T-helper 2 cell treated with Interferon-gamma antibody and Interleukin-4, amounts not matched to agents 5 μg/mL and 100 μg/mL, for 36 hours (primary cell): ENCODE measurements around the gene NAB1.
A peak's percentile ranks its signal among the peaks of the same experiment; 100 is the strongest.

ENCODE experiments used
- DNase-seq: peaks from one replicate; pipeline ENCODE4 v3.0.0; 2021; ENCODE audit warnings: low spot score
- H3K27ac Mint-ChIP-seq: one replicate; pipeline ENCODE4 v1.8.0; 2021; ENCODE audit warnings: mild to moderate bottlenecking, mixed read lengths
- H3K27me3 Mint-ChIP-seq: one replicate; pipeline ENCODE4 v1.8.0; 2021; ENCODE audit warnings: low read depth, mixed read lengths
- H3K36me3 Mint-ChIP-seq: one replicate; pipeline ENCODE4 v1.8.0; 2021; ENCODE audit warnings: low read depth, mixed read lengths
- H3K4me1 Mint-ChIP-seq: one replicate; pipeline ENCODE4 v1.8.0; 2021; ENCODE audit warnings: low read depth, mixed read lengths
- H3K4me3 Mint-ChIP-seq: one replicate; pipeline ENCODE4 v1.8.0; 2022; ENCODE audit warnings: mild to moderate bottlenecking, moderate library complexity, mixed read lengths
- H3K9me3 Mint-ChIP-seq: one replicate; pipeline ENCODE4 v1.8.0; 2021; ENCODE audit warnings: mixed read lengths

The NAB1 gene

GRCh38 chr2:190670182-190670946 is 21.5 kb downstream of the NAB1 start:
- no peak for DNase-seq
- Mint-ChIP-seq H3K36me3 (peaks cover 41% of the 10 kb centered on the region), H3K4me1 (peaks cover 25% of the 10 kb centered on the region), H3K27ac (no peak overlapping the region), H3K4me3 (no peak overlapping the region), H3K9me3 (peaks cover 1% of the 10 kb centered on the region), H3K27me3 (no peaks in the 10 kb centered on the region)

GRCh38 chr2:190674966-190675650 is 26.2 kb downstream of the NAB1 start:
- Mint-ChIP-seq H3K27me3 (no peaks in the 10 kb centered on the region), H3K36me3 (peaks cover 38% of the 10 kb centered on the region), H3K27ac (peak overlapping the region; percentile 66), H3K4me1 (peaks cover 46% of the 10 kb centered on the region), H3K9me3 (no peaks in the 10 kb centered on the region), H3K4me3 (peak overlapping the region; percentile 27)
- no peak for DNase-seq

GRCh38 chr2:190677255-190677654 is 28.4 kb downstream of the NAB1 start:
- H3K4me1 Mint-ChIP-seq = peaks cover 49% of the 10 kb centered on the region
- DNase-seq = no peak
- no peaks in the 10 kb centered on the region for H3K27me3 Mint-ChIP-seq
- H3K9me3 Mint-ChIP-seq = no peaks in the 10 kb centered on the region
- H3K27ac Mint-ChIP-seq = no peak overlapping the region
- no peak overlapping the region for H3K4me3 Mint-ChIP-seq
- peaks cover 36% of the 10 kb centered on the region for H3K36me3 Mint-ChIP-seq

- DNase-seq = peak; percentile 74
- H3K4me1 Mint-ChIP-seq = peaks cover 45% of the 10 kb centered on the region
- no peaks in the 10 kb centered on the region for H3K27me3 Mint-ChIP-seq
- H3K36me3 Mint-ChIP-seq = peaks cover 30% of the 10 kb centered on the region
- H3K4me3 Mint-ChIP-seq = peak overlapping the region; percentile 71
- H3K27ac Mint-ChIP-seq = peak overlapping the region; percentile 81
- H3K9me3 Mint-ChIP-seq = no peaks in the 10 kb centered on the region
These were observed 29.7 kb downstream of the NAB1 start for GRCh38 chr2:190678444-190679162.

- no peak overlapping the region for H3K4me3 Mint-ChIP-seq
- peaks cover 38% of the 10 kb centered on the region for H3K4me1 Mint-ChIP-seq
- DNase-seq = no peak
- H3K27ac Mint-ChIP-seq = no peak overlapping the region
- no peaks in the 10 kb centered on the region for H3K9me3 Mint-ChIP-seq
- no peaks in the 10 kb centered on the region for H3K27me3 Mint-ChIP-seq
- peaks cover 23% of the 10 kb centered on the region for H3K36me3 Mint-ChIP-seq
These were observed 30.5 kb downstream of the NAB1 start for GRCh38 chr2:190679391-190679790.

- H3K27me3 Mint-ChIP-seq = no peaks in the 10 kb centered on the region
- DNase-seq = peak; percentile 35
- peaks cover 34% of the 10 kb centered on the region for H3K4me1 Mint-ChIP-seq
- peak overlapping the region; percentile 22 for H3K4me3 Mint-ChIP-seq
- H3K27ac Mint-ChIP-seq = no peak overlapping the region
- peaks cover 20% of the 10 kb centered on the region for H3K36me3 Mint-ChIP-seq
- no peaks in the 10 kb centered on the region for H3K9me3 Mint-ChIP-seq
These were observed 31.1 kb downstream of the NAB1 start for GRCh38 chr2:190679813-190680591.

GRCh38 chr2:190682168-190682567 is 33.3 kb downstream of the NAB1 start:
- Mint-ChIP-seq H3K27ac (no peak overlapping the region), H3K4me3 (no peak overlapping the region), H3K9me3 (no peaks in the 10 kb centered on the region), H3K27me3 (no peaks in the 10 kb centered on the region), H3K36me3 (peaks cover 22% of the 10 kb centered on the region), H3K4me1 (peaks cover 23% of the 10 kb centered on the region)
- no peak for DNase-seq

- H3K4me1 Mint-ChIP-seq = peaks cover 15% of the 10 kb centered on the region
- DNase-seq = no peak
- H3K27me3 Mint-ChIP-seq = no peaks in the 10 kb centered on the region
- H3K9me3 Mint-ChIP-seq = no peaks in the 10 kb centered on the region
- no peak overlapping the region for H3K27ac Mint-ChIP-seq
- no peak overlapping the region for H3K4me3 Mint-ChIP-seq
- H3K36me3 Mint-ChIP-seq = peaks cover 29% of the 10 kb centered on the region
These were observed 34.9 kb downstream of the NAB1 start for GRCh38 chr2:190683802-190684201.

GRCh38 chr2:190684931-190685330 is 36.0 kb downstream of the NAB1 start:
- H3K9me3 Mint-ChIP-seq = no peaks in the 10 kb centered on the region
- H3K36me3 Mint-ChIP-seq = peaks cover 25% of the 10 kb centered on the region
- H3K4me1 Mint-ChIP-seq = peaks cover 5% of the 10 kb centered on the region
- no peak overlapping the region for H3K4me3 Mint-ChIP-seq
- H3K27me3 Mint-ChIP-seq = no peaks in the 10 kb centered on the region
- DNase-seq = no peak
- H3K27ac Mint-ChIP-seq = no peak overlapping the region

GRCh38 chr2:190685333-190685732 is 36.5 kb downstream of the NAB1 start:
- DNase-seq = no peak
- peaks cover 27% of the 10 kb centered on the region for H3K36me3 Mint-ChIP-seq

GRCh38 chr2:190693533-190694232 is 44.8 kb downstream of the NAB1 start:
- Mint-ChIP-seq H3K36me3 (peaks cover 25% of the 10 kb centered on the region), H3K27ac (no peak overlapping the region), H3K4me3 (no peak overlapping the region), H3K9me3 (no peaks in the 10 kb centered on the region), H3K4me1 (peaks cover 10% of the 10 kb centered on the region), H3K27me3 (no peaks in the 10 kb centered on the region)
- no peak for DNase-seq

More at GRCh38 chr2:190685333-190685732, 36.5 kb downstream of the NAB1 start:
- Mint-ChIP-seq H3K9me3 (no peaks in the 10 kb centered on the region), H3K27ac (no peak overlapping the region), H3K4me1 (peaks cover 1% of the 10 kb centered on the region), H3K27me3 (no peaks in the 10 kb centered on the region), H3K4me3 (no peak overlapping the region)

GRCh38 chr2:190694479-190694878 is 45.6 kb downstream of the NAB1 start:
- H3K36me3 Mint-ChIP-seq = peaks cover 25% of the 10 kb centered on the region
- H3K4me3 Mint-ChIP-seq = no peak overlapping the region
- DNase-seq = no peak
- H3K4me1 Mint-ChIP-seq = peaks cover 10% of the 10 kb centered on the region
- no peak overlapping the region for H3K27ac Mint-ChIP-seq
- H3K9me3 Mint-ChIP-seq = no peaks in the 10 kb centered on the region
- no peaks in the 10 kb centered on the region for H3K27me3 Mint-ChIP-seq

GRCh38 chr2:190695739-190696138 is 46.9 kb downstream of the NAB1 start:
- Mint-ChIP-seq H3K27me3 (no peaks in the 10 kb centered on the region), H3K9me3 (no peaks in the 10 kb centered on the region), H3K27ac (no peak overlapping the region), H3K36me3 (peaks cover 18% of the 10 kb centered on the region), H3K4me3 (no peak overlapping the region), H3K4me1 (peaks cover 10% of the 10 kb centered on the region)
- DNase-seq = peak; percentile 30
